Measurements from ENCODE around the gene DCN. TPM values are rescaled to one million over a fixed set of nuclear protein-coding genes. Genes with fewer than 3 reads are reported as not detected.

DCN gene
- total and polyA plus RNA-seq, 8 donors: 28.9 to 217 (median 51.3) TPM

DNA sequence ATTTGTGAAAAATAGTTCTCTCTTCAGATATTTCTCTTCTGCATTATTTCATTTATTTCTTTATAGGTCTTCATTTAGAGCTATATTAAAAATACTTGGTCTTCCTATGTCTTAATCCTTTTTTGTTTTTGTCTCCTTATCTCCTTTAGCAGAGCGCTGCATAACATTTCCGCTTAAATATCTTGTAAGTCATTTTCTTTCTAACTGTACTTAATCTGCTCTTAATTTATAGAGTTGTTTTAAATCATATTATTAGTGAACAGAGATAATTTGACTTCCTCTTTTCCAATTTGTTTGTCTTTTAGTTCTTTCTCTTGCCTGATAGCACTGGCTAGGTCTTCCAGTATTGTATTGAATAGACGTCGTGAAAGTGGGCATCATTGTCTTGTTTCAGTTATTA, 89.3 kb downstream of the DCN start:
- Histone ChIP-seq H3K4me1 (no peaks in the 10 kb centered on the region), H3K27me3 (no peaks in the 10 kb centered on the region), H3K9me3 (peaks cover 0 to 2% (median 0%) of the 10 kb centered on the region in 4 donors), H3K4me3 (no peak overlapping the region), H3K27ac (no peak overlapping the region), H3K36me3 (no peaks in the 10 kb centered on the region)
- TF ChIP-seq, protein P1, sequence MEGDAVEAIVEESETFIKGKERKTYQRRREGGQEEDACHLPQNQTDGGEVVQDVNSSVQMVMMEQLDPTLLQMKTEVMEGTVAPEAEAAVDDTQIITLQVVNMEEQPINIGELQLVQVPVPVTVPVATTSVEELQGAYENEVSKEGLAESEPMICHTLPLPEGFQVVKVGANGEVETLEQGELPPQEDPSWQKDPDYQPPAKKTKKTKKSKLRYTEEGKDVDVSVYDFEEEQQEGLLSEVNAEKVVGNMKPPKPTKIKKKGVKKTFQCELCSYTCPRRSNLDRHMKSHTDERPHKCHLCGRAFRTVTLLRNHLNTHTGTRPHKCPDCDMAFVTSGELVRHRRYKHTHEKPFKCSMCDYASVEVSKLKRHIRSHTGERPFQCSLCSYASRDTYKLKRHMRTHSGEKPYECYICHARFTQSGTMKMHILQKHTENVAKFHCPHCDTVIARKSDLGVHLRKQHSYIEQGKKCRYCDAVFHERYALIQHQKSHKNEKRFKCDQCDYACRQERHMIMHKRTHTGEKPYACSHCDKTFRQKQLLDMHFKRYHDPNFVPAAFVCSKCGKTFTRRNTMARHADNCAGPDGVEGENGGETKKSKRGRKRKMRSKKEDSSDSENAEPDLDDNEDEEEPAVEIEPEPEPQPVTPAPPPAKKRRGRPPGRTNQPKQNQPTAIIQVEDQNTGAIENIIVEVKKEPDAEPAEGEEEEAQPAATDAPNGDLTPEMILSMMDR (IDR thresholded peaks at IDR 0.05): no peak
- FAIRE-seq (no peak), DNase-seq (no peak), ATAC-seq (no peak)
- intact Hi-C loops (cut with DNase I): no loop called here
- 79 to 83% methylated on average over 4 of the region's 4 CpGs for WGBS, 2 donors

DNA sequence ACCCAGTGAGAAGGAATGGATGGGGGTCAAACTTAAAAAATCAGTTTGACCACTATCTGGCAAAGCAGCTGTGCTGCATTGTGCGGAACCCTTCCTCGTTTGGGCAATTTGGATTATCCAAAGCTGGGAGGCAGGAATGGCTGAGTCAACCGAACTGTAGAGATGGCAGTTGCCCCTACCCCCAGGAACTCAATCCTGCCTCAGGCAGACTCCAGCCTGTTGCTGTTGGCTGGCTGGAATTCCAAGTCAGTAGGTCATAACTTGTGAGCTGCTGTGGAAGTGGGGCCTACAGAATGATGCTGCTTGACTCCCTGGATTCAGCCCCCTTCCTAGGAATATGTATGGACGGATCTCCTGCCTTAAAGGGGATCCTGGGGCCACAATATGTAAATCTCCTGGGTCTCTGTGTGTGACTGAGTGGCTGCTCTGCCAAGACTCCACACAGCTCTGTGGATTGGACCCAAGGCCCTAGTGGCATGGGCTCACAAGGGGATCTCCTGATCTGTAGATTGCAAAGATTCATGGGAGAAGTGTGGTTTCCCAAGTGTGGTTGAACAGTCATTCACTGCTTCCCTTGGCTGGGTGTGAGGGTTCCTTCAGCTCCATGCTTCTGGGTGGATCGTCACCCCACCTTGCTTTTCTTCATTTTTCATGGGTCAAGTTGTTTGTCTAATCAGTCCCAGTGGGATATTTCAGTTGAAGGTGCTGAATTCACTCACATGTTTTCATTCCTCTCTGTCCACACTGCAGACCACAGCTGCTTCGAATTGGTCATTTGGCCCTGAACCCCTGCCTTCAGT, 90.5 kb downstream of the DCN start:
- Histone ChIP-seq H3K36me3 (no peaks in the 10 kb centered on the region), H3K4me1 (no peaks in the 10 kb centered on the region), H3K27ac (no peak overlapping the region), H3K4me3 (no peak overlapping the region), H3K9me3 (peaks cover 0 to 2% (median 0%) of the 10 kb centered on the region in 4 donors), H3K27me3 (no peaks in the 10 kb centered on the region)
- intact Hi-C loops (cut with DNase I): no loop called here
- 59 to 74% methylated on average over 6 of the region's 6 CpGs for WGBS, 2 donors
- DNase-seq (no peak), ATAC-seq (no peak), FAIRE-seq (no peak)
- TF ChIP-seq, protein P1 (IDR thresholded peaks at IDR 0.05): no peak

Other genes with a start within 250 kb of the DCN start
- not detected for gene CCER1, start 227.6 kb downstream of the DCN start, total RNA-seq
- not detected for gene CCER1, start 227.6 kb downstream of the DCN start, polyA plus RNA-seq
- under 1 TPM in 1 of 6 donors, not detected in 5; 0.12 TPM for gene EPYC, start 177.8 kb downstream of the DCN start, total RNA-seq
- gene EPYC, start 177.8 kb downstream of the DCN start, polyA plus RNA-seq: not detected
- not detected for gene KERA, start 124.8 kb downstream of the DCN start, total RNA-seq
- not detected for gene KERA, start 124.8 kb downstream of the DCN start, polyA plus RNA-seq
- gene LUM, start 71.3 kb downstream of the DCN start, total RNA-seq: 100 to 1,000 TPM in 1 of 6 donors, 10 to 100 TPM in 2, 1 to 10 TPM in 3; 5.1 to 164 (median 21.0) TPM
- 10 to 100 TPM; 14.3 to 22.4 TPM for gene LUM, start 71.3 kb downstream of the DCN start, polyA plus RNA-seq